H1 (cell line): ENCODE data around the gene ONECUT2. TPM values are rescaled to one million over a fixed set of nuclear protein-coding genes. Genes with fewer than 3 reads are reported as not detected.

ENCODE experiments used
- CTCF ChIA-PET: fragments of 300-600 bp; sonication (Branson Sonifier 250); formaldehyde crosslinking; loops from one replicate; lab custom pipeline; 2021; ENCODE audit not compliant: partially characterized antibody; lab: Charles Lee
- POLR2A ChIA-PET: fragments of 300-600 bp; sonication (Branson Sonifier 250); formaldehyde crosslinking; loops from one replicate; lab custom pipeline; 2021; ENCODE audit warnings: inconsistent platforms; ENCODE audit not compliant: partially characterized antibody; lab: Charles Lee
- DNase-seq, 2 experiments: peaks; one replicate each; pipeline versions ENCODE4 v3.0.0 to v3.0.0-alpha.2; 2010 to 2022; ENCODE audit warnings: low spot score in 2 of 2, low read depth in 1 of 2, mixed read lengths in 1 of 2
- FAIRE-seq: peaks from 2 replicates; lab custom pipeline; 2011; peaks lifted over from hg19 to GRCh38; lab: Jason Lieb, UNC
- H2AFZ ChIP-seq: 2 replicates; pipeline ENCODE4 v1.8.1; 2012; ENCODE audit warnings: low read length, inconsistent platforms
- H2AK5ac ChIP-seq: 2 replicates; pipeline ENCODE4 v1.6.1; 2013; ENCODE audit warnings: low read depth, low read length
- H2BK120ac ChIP-seq: replicated peaks from 2 replicates; pipeline ENCODE3; 2013; ENCODE audit warnings: low read depth, low read length, inconsistent platforms
- H2BK12ac ChIP-seq: 2 replicates; pipeline ENCODE4 v1.6.1; 2013; ENCODE audit warnings: low read depth, low read length
- H2BK15ac ChIP-seq: 2 replicates; pipeline ENCODE4 v1.6.1; 2013; ENCODE audit warnings: low read length
- H2BK20ac ChIP-seq: 2 replicates; pipeline ENCODE4 v1.6.1; 2013; ENCODE audit warnings: low read length
- H2BK5ac ChIP-seq: 2 replicates; pipeline ENCODE4 v1.6.1; 2013; ENCODE audit warnings: low read depth, low read length
- H3K14ac ChIP-seq: 2 replicates; pipeline ENCODE4 v1.6.1; 2013; ENCODE audit warnings: inconsistent platforms; ENCODE audit not compliant: insufficient read length
- H3K18ac ChIP-seq: 2 replicates; pipeline ENCODE4 v1.6.1; 2013; ENCODE audit warnings: low read length; ENCODE audit errors: extremely low read depth
- H3K23ac ChIP-seq: 2 replicates; pipeline ENCODE4 v1.6.1; 2013; ENCODE audit warnings: inconsistent platforms; ENCODE audit not compliant: insufficient read length
- H3K23me2 ChIP-seq: 2 replicates; pipeline ENCODE4 v1.6.1; 2013; ENCODE audit warnings: low read depth, low read length
- H3K27ac ChIP-seq: 2 replicates; pipeline ENCODE4 v1.6.1; 2011; ENCODE audit warnings: low read depth, low read length, inconsistent platforms
- H3K27me3 ChIP-seq, 4 experiments: replicated peaks in 1 of 4; 1 replicate in 1 of 4; 2 replicates in 3 of 4; pipeline versions ENCODE4 v1.6.1 to v1.8.1; 2011 to 2013; ENCODE audit warnings: low read length in 3 of 4, mild to moderate bottlenecking in 3 of 4, inconsistent platforms in 2 of 4, mixed read lengths in 2 of 4, moderate library complexity in 1 of 4; ENCODE audit not compliant: control insufficient read depth in 3 of 4, insufficient read depth in 3 of 4; ENCODE audit errors: extremely low read depth in 1 of 4
- H3K36me3 ChIP-seq, 4 experiments: 2 replicates each; pipeline versions ENCODE4 v1.6.1 to v1.8.1; 2011 to 2013; ENCODE audit warnings: mild to moderate bottlenecking in 4 of 4, low read length in 3 of 4, moderate library complexity in 2 of 4, control low read depth in 1 of 4, inconsistent platforms in 1 of 4; ENCODE audit not compliant: insufficient read depth in 4 of 4, control insufficient read depth in 2 of 4
- H3K4ac ChIP-seq: replicated peaks from 2 replicates; pipeline ENCODE3; 2013; ENCODE audit warnings: low read length, low read depth, mixed read lengths, inconsistent platforms; ENCODE audit not compliant: insufficient read length
- H3K4me1 ChIP-seq, 4 experiments: replicated peaks in 1 of 4; 1 replicate in 1 of 4; 2 replicates in 3 of 4; pipeline versions ENCODE4 v1.6.1 to v1.8.1; 2011 to 2013; ENCODE audit warnings: low read length in 3 of 4, inconsistent platforms in 2 of 4, mixed read lengths in 1 of 4; ENCODE audit not compliant: insufficient read depth in 4 of 4, control insufficient read depth in 3 of 4
- H3K4me2 ChIP-seq, 2 experiments: 2 replicates each; pipeline versions ENCODE4 v1.6.1 to v1.8.1; 2011 to 2013; ENCODE audit warnings: low read depth in 2 of 2, low read length in 2 of 2, control low read depth in 1 of 2, inconsistent platforms in 1 of 2, mild to moderate bottlenecking in 1 of 2; ENCODE audit not compliant: insufficient read depth in 1 of 2
- H3K4me3 ChIP-seq, 4 experiments: fragments of 200-600, 300-600 bp in 1 of 4; sonication (generic), shearing (Covaris generic), sonication (Bioruptor Twin) in 1 of 4; 2 replicates each; pipeline versions ENCODE4 v1.5.1 to v1.8.1; 2011 to 2016; ENCODE audit warnings: low read length in 4 of 4, low read depth in 3 of 4, control low read depth in 2 of 4, inconsistent platforms in 2 of 4, mild to moderate bottlenecking in 2 of 4, mixed read lengths in 1 of 4, moderate library complexity in 1 of 4; ENCODE audit not compliant: insufficient read depth in 2 of 4; ENCODE audit errors: extremely low read depth in 1 of 4
- H3K56ac ChIP-seq: replicated peaks from 2 replicates; pipeline ENCODE3; 2013; ENCODE audit warnings: low read depth, mild to moderate bottlenecking, mixed read lengths, low read length, inconsistent platforms; ENCODE audit not compliant: insufficient read length
- H3K79me1 ChIP-seq: 2 replicates; pipeline ENCODE4 v1.6.1; 2013; ENCODE audit warnings: low read depth, low read length, control low read depth
- H3K79me2 ChIP-seq, 2 experiments: 2 replicates each; pipeline versions ENCODE4 v1.6.1 to v1.8.1; 2012 to 2013; ENCODE audit warnings: low read length in 2 of 2, mild to moderate bottlenecking in 2 of 2, inconsistent platforms in 1 of 2; ENCODE audit not compliant: insufficient read depth in 2 of 2, control insufficient read depth in 1 of 2
- H3K9ac ChIP-seq, 4 experiments: replicated peaks in 1 of 4; 1 replicate in 1 of 4; 2 replicates in 3 of 4; pipeline versions ENCODE4 v1.6.1 to v1.8.1; 2011 to 2013; ENCODE audit warnings: low read depth in 3 of 4, low read length in 3 of 4, control low read depth in 2 of 4, mild to moderate bottlenecking in 2 of 4, moderate library complexity in 2 of 4, inconsistent platforms in 1 of 4; ENCODE audit errors: extremely low read depth in 1 of 4
- H3K9me3 ChIP-seq, 2 experiments: 2 replicates each; pipeline versions ENCODE4 v1.6.1 to v1.8.1; 2012 to 2013; ENCODE audit warnings: mild to moderate bottlenecking in 2 of 2, moderate library complexity in 2 of 2, control low read depth in 1 of 2, inconsistent platforms in 1 of 2, low read depth in 1 of 2, low read length in 1 of 2, mixed read lengths in 1 of 2; ENCODE audit not compliant: insufficient read depth in 2 of 2
- H4K20me1 ChIP-seq, 2 experiments: replicated peaks in 1 of 2; 2 replicates each; pipeline versions ENCODE3 to v1.8.1; 2011 to 2013; ENCODE audit warnings: inconsistent platforms in 2 of 2, low read length in 2 of 2, mild to moderate bottlenecking in 1 of 2; ENCODE audit not compliant: insufficient read depth in 2 of 2, control insufficient read depth in 1 of 2
- H4K5ac ChIP-seq: 2 replicates; pipeline ENCODE4 v1.6.1; 2013; ENCODE audit warnings: low read length, low read depth, mixed read lengths, inconsistent platforms; ENCODE audit not compliant: insufficient read length
- H4K8ac ChIP-seq: 2 replicates; pipeline ENCODE4 v1.8.0; 2013; ENCODE audit warnings: mild to moderate bottlenecking, moderate library complexity, low read length, inconsistent platforms; ENCODE audit not compliant: insufficient read depth; ENCODE audit errors: extremely low read depth
- H4K91ac ChIP-seq: replicated peaks from 2 replicates; pipeline ENCODE3; 2013; ENCODE audit warnings: low read length, mixed read lengths, inconsistent platforms; ENCODE audit not compliant: insufficient read length
- BACH1 ChIP-seq: IDR thresholded peaks from 2 replicates; pipeline ENCODE4 v1.6.1; 2012; ENCODE audit warnings: low read length, improper control_type of control experiment
- BCL11A ChIP-seq, 2 experiments: IDR thresholded peaks; one replicate each; pipeline ENCODE4 v1.6.1; 2011; ENCODE audit warnings: low read depth in 2 of 2, low read length in 2 of 2, mild to moderate bottlenecking in 2 of 2
- BRCA1 ChIP-seq: IDR thresholded peaks from 2 replicates; pipeline ENCODE4 v1.6.1; 2012; ENCODE audit warnings: low read depth, low read length, improper control_type of control experiment
- CBX8 ChIP-seq: fragments of 300-800, 300-1000 bp; sonication (generic); IDR thresholded peaks from 2 replicates; pipeline ENCODE4 v1.7.1; 2016; ENCODE audit warnings: low read depth, low read length, borderline replicate concordance
- FOSL1 ChIP-seq: IDR thresholded peaks from 2 replicates; pipeline ENCODE4 v1.6.1; 2011; ENCODE audit warnings: mild to moderate bottlenecking, low read depth, low read length, moderate library complexity; ENCODE audit not compliant: insufficient read depth
- HDAC6 ChIP-seq: IDR thresholded peaks from one replicate; pipeline ENCODE4 v1.7.1; 2012; ENCODE audit warnings: low read depth, mild to moderate bottlenecking, inconsistent platforms, low read length, moderate library complexity
- JUND ChIP-seq: IDR thresholded peaks from 2 replicates; pipeline ENCODE4 v1.6.1; 2011; ENCODE audit warnings: mild to moderate bottlenecking, improper control_type of control experiment, low read length
- POU5F1 ChIP-seq: IDR thresholded peaks from 2 replicates; pipeline ENCODE4 v1.6.1; 2011; ENCODE audit warnings: low read depth, mild to moderate bottlenecking, low read length, moderate library complexity
- RBBP5 ChIP-seq: IDR thresholded peaks from 2 replicates; pipeline ENCODE4 v1.7.1; 2012; ENCODE audit warnings: low read depth, mild to moderate bottlenecking, inconsistent platforms, low read length, moderate library complexity, borderline replicate concordance
- RNF2 ChIP-seq: fragments of 200-900, 300-1000 bp; sonication (generic); IDR thresholded peaks from 2 replicates; pipeline ENCODE4 v1.7.1; 2016; ENCODE audit warnings: borderline replicate concordance, low read depth, mild to moderate bottlenecking, antibody characterized with exemption, low read length; ENCODE audit not compliant: poor library complexity, severe bottlenecking; ENCODE audit errors: missing control alignments
- SIN3A ChIP-seq, 2 experiments: IDR thresholded peaks in 1 of 2; conservative IDR thresholded peaks in 1 of 2; 2 replicates each; pipeline ENCODE4 v1.6.1; 2011 to 2012; ENCODE audit warnings: low read length in 2 of 2, improper control_type of control experiment in 1 of 2, low read depth in 1 of 2, mild to moderate bottlenecking in 1 of 2
- SP1 ChIP-seq: IDR thresholded peaks from 2 replicates; pipeline ENCODE4 v1.6.1; 2011; ENCODE audit warnings: low read depth, low read length
- SP2 ChIP-seq: IDR thresholded peaks from 2 replicates; pipeline ENCODE4 v1.6.1; 2012; ENCODE audit warnings: mild to moderate bottlenecking, low read length, inconsistent platforms
- TAF1 ChIP-seq: IDR thresholded peaks from 2 replicates; pipeline ENCODE4 v1.6.1; 2011; ENCODE audit warnings: mild to moderate bottlenecking, low read depth, low read length
- TBP ChIP-seq: IDR thresholded peaks from 2 replicates; pipeline ENCODE4 v1.6.1; 2011; ENCODE audit warnings: low read depth, low read length, improper control_type of control experiment
- TCF12 ChIP-seq: IDR thresholded peaks from 2 replicates; pipeline ENCODE4 v1.6.1; 2011; ENCODE audit warnings: low read depth, mild to moderate bottlenecking, low read length
- WGBS, 2 experiments: shearing (Covaris generic) in 1 of 2; methylation state at CpG; one replicate each; pipeline versions ENCODE4 v1.1.6 to v1.1.7; 2013 to 2015; ENCODE audit warnings: low lambda C conversion rate in 2 of 2, mixed read lengths in 2 of 2, inconsistent platforms in 1 of 2, low coverage in 1 of 2, missing lambda C conversion rate in 1 of 2; ENCODE audit not compliant: insufficient replicate concordance in 2 of 2, insufficient coverage in 1 of 2, insufficient read length in 1 of 2; ENCODE audit errors: extremely low coverage in 1 of 2, missing lambda C conversion rate in 1 of 2; 5-methylcytosine and 5-hydroxymethylcytosine counted together
- polyA plus RNA-seq, 7 experiments: library from polyadenylated mRNA; depleted of rRNA in 3 of 7; stranded (reverse) in 5 of 7; unstranded in 2 of 7; fragments of >200 nt in 5 of 7; fragments of 200-250 nt in 2 of 7; gene quantifications; 1 replicate in 5 of 7; 2 replicates in 1 of 7; 4 replicates in 1 of 7; pipeline versions ENCODE4 v1.2.1 to v1.2.3, GENCODE V29; 2011 to 2013; ENCODE audit warnings: missing spikeins in 2 of 7, mixed read lengths in 2 of 7
- total RNA-seq: library from RNA; stranded (reverse); fragmentation: NEBNext Ultra II Directional; extraction: Animal tissue kit (Norgen Biotek cat#: 25700); gene quantifications from 2 replicates; pipeline ENCODE4 v1.2.1, GENCODE V29; 2021

The ONECUT2 gene
- total and polyA plus RNA-seq, 2 of the 8 experiments (the other 6 are each of a cell fraction or from before 2014, with no cell fraction given), result 0.38 to 1.9 TPM

DNA sequence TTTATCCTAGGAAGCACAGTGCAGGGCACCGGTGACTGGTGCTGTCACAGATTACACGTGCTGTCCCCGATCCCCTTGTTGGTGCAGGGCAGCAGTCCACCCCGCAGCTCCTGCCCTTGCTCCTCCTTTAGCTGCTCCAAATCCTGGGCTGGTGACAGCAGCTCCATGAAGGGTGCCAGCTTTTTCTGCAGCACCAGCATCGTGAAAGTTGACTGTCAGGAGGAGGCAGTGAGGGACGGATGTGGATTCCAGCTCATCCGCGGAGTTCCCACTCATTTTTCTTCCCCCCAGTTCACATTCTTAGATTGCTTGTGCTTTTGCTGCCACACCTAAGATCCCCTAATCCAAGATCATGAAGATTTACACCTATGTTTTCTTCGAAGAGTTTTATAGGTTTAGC is 67.5 kb downstream of the ONECUT2 start:
- DNase-seq, result no peak
- no peak overlapping the region for H3K23ac ChIP-seq
- H4K91ac ChIP-seq, result no peak overlapping the region
- no peak overlapping the region for H4K5ac ChIP-seq
- H2BK12ac ChIP-seq, result no peak overlapping the region
- no peak overlapping the region for H3K27ac ChIP-seq
- H3K4ac ChIP-seq, result no peak overlapping the region
- ChIA-PET POLR2A (no interaction called here), CTCF (interaction anchor here (0.8 to 1.9 kb wide), 3 partner anchors 10 to 56 kb away, joined by 3 to 9 read pairs (median 5); no protein-coding TSS in a partner anchor)
- no peaks in the 10 kb centered on the region for H3K79me2 ChIP-seq
- no peaks in the 10 kb centered on the region for H3K4me1 ChIP-seq
- H3K14ac ChIP-seq, result no peak overlapping the region
- no peaks in the 10 kb centered on the region for H4K20me1 ChIP-seq
- H2AK5ac ChIP-seq, result no peak overlapping the region
- no peak overlapping the region for H4K8ac ChIP-seq
- no peak overlapping the region for H2BK20ac ChIP-seq
- H2BK15ac ChIP-seq, result no peak overlapping the region
- H3K18ac ChIP-seq, result no peak overlapping the region
- H3K79me1 ChIP-seq, result no peaks in the 10 kb centered on the region
- no peaks in the 10 kb centered on the region for H3K36me3 ChIP-seq
- WGBS, 2 experiments, result 76% methylated on average over 9 of the region's 9 CpGs; no CpG with 5 or more reads in 1 of the 2 experiments
- no peak overlapping the region for H2BK5ac ChIP-seq
- no peak overlapping the region for H3K56ac ChIP-seq
- FAIRE-seq, result no peak
- H2AFZ ChIP-seq, result no peak overlapping the region
- H2BK120ac ChIP-seq, result no peak overlapping the region
- H3K23me2 ChIP-seq, result no peaks in the 10 kb centered on the region
- H3K4me3 ChIP-seq, result no peak overlapping the region
- H3K27me3 ChIP-seq, result no peaks in the 10 kb centered on the region
- no peaks in the 10 kb centered on the region for H3K9me3 ChIP-seq
- H3K4me2 ChIP-seq, result no peak overlapping the region
- no peak overlapping the region for H3K9ac ChIP-seq
- no peak for TF ChIP-seq SP1
- no peak for TF ChIP-seq FOSL1
- no peak for TF ChIP-seq BACH1
- no peak for TF ChIP-seq SIN3A (conservative IDR thresholded peaks at IDR 0.05 in 1 of 2, IDR thresholded peaks at IDR 0.05 in 1 of 2; ENCODE audit: low read depth in 1 of 2, low read length in 2 of 2)
- TF ChIP-seq BRCA1, result no peak
- no peak for TF ChIP-seq BCL11A (IDR thresholded peaks at IDR 0.05; ENCODE audit: low read depth in 2 of 2, low read length in 2 of 2)
- no peak for TF ChIP-seq POU5F1
- TF ChIP-seq JUND, result no peak
- TF ChIP-seq RNF2, result no peak
- TF ChIP-seq CBX8, result no peak
- TF ChIP-seq HDAC6, result no peak
- TF ChIP-seq TAF1, result no peak
- no peak for TF ChIP-seq RBBP5
- no peak for TF ChIP-seq TBP
- TF ChIP-seq TCF12, result no peak
- no peak for TF ChIP-seq SP2
